OCI-LY3 (cell line): ENCODE data around the gene DEGS2.

Experiments used
- H2AFZ ChIP-seq: fragments of 200-600, 300-600 bp; shearing (Covaris generic); 2 replicates; pipeline ENCODE4 v1.6.0; 2014; ENCODE audit warnings: antibody characterized with exemption, low read depth, low read length
- H3K27ac ChIP-seq: fragments of 200-600, 300-600 bp; sonication (generic); 2 replicates; pipeline ENCODE4 v1.5.1; 2014; ENCODE audit warnings: mild to moderate bottlenecking, low read length, moderate library complexity, mixed read lengths
- H3K27me3 ChIP-seq: fragments of 200-600, 300-600 bp; sonication (generic); 2 replicates; pipeline ENCODE4 v1.6.1; 2014; ENCODE audit warnings: low read depth, low read length, mixed read lengths
- H3K36me3 ChIP-seq: fragments of 200-600, 300-600 bp; sonication (generic); replicated peaks from 2 replicates; pipeline ENCODE3; 2014; ENCODE audit warnings: low read depth, low read length, mixed read lengths
- H3K4me1 ChIP-seq: fragments of 300-600, 200-600 bp; sonication (generic); 2 replicates; pipeline ENCODE4 v1.6.1; 2014; ENCODE audit warnings: low read length, mixed read lengths
- H3K4me2 ChIP-seq: fragments of 200-600, 300-600 bp; sonication (generic); 2 replicates; pipeline ENCODE4 v1.6.1; 2014; ENCODE audit warnings: low read length, mixed read lengths
- H3K4me3 ChIP-seq: fragments of 300-600, 200-600 bp; sonication (generic); 2 replicates; pipeline ENCODE4 v1.5.1; 2014; ENCODE audit warnings: antibody characterized with exemption, mild to moderate bottlenecking, low read length, moderate library complexity
- H3K79me2 ChIP-seq: fragments of 300-600, 200-600 bp; shearing (Covaris generic); 2 replicates; pipeline ENCODE4 v1.6.1; 2014; ENCODE audit warnings: mild to moderate bottlenecking, low read length, mixed read lengths
- H3K9ac ChIP-seq: fragments of 300-600, 200-600 bp; shearing (Covaris generic); 2 replicates; pipeline ENCODE4 v1.6.0; 2014; ENCODE audit warnings: mild to moderate bottlenecking, low read length, moderate library complexity
- H3K9me3 ChIP-seq: fragments of 200-600, 300-600 bp; shearing (Covaris generic); 2 replicates; pipeline ENCODE4 v1.6.1; 2014; ENCODE audit warnings: low read length, mixed read lengths; ENCODE audit not compliant: insufficient read depth
- H4K20me1 ChIP-seq: fragments of 200-600, 300-600 bp; sonication (generic); 2 replicates; pipeline ENCODE4 v1.6.1; 2016; ENCODE audit warnings: low read length, mixed read lengths; ENCODE audit not compliant: insufficient read depth
- EZH2phosphoT487 ChIP-seq: fragments of 200-600 bp; shearing (Covaris generic); IDR thresholded peaks from 2 replicates; pipeline ENCODE4 v1.6.1; 2018; ENCODE audit warnings: antibody characterized with exemption, mixed run types, low read depth
- TF ChIP-seq, protein P1 (sequence below): fragments of 200-600, 300-600 bp; sonication (generic); IDR thresholded peaks from 2 replicates; pipeline ENCODE4 v1.5.1; 2014; ENCODE audit warnings: antibody characterized with exemption, low read length, low read depth

DEGS2 gene

DNA sequence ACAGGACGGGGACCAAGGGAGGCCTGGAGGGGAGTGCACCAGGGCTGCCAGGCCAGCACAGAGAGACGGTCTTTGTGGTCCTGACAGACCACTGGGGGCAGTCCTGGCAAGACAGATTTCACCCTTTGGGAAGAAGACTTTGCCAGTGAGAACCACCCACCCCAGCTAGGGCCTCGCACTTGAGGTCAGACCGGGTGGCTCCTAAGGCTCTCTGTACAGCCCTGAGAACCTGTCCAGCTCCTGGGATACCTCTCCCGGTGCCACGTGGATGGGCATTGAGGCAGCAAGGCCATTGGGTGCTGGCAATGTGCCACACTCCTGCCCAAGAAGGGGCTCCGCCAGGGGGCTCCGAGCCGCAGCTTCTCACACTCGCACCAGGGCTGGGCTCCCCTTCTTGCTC, 42.4 kb downstream of the DEGS2 start:
- TF ChIP-seq, protein P1, sequence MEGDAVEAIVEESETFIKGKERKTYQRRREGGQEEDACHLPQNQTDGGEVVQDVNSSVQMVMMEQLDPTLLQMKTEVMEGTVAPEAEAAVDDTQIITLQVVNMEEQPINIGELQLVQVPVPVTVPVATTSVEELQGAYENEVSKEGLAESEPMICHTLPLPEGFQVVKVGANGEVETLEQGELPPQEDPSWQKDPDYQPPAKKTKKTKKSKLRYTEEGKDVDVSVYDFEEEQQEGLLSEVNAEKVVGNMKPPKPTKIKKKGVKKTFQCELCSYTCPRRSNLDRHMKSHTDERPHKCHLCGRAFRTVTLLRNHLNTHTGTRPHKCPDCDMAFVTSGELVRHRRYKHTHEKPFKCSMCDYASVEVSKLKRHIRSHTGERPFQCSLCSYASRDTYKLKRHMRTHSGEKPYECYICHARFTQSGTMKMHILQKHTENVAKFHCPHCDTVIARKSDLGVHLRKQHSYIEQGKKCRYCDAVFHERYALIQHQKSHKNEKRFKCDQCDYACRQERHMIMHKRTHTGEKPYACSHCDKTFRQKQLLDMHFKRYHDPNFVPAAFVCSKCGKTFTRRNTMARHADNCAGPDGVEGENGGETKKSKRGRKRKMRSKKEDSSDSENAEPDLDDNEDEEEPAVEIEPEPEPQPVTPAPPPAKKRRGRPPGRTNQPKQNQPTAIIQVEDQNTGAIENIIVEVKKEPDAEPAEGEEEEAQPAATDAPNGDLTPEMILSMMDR: no peak
- no peak for TF ChIP-seq EZH2phosphoT487
- no peaks in the 10 kb centered on the region for H3K79me2 ChIP-seq
- no peaks in the 10 kb centered on the region for H3K27me3 ChIP-seq
- H3K4me3 ChIP-seq: no peak overlapping the region
- no peak overlapping the region for H3K27ac ChIP-seq
- H2AFZ ChIP-seq: no peak overlapping the region
- H3K4me1 ChIP-seq: peaks cover 13% of the 10 kb centered on the region
- H3K9ac ChIP-seq: no peak overlapping the region
- no peaks in the 10 kb centered on the region for H3K36me3 ChIP-seq
- no peak overlapping the region for H3K4me2 ChIP-seq
- no peaks in the 10 kb centered on the region for H4K20me1 ChIP-seq
- no peaks in the 10 kb centered on the region for H3K9me3 ChIP-seq

DNA sequence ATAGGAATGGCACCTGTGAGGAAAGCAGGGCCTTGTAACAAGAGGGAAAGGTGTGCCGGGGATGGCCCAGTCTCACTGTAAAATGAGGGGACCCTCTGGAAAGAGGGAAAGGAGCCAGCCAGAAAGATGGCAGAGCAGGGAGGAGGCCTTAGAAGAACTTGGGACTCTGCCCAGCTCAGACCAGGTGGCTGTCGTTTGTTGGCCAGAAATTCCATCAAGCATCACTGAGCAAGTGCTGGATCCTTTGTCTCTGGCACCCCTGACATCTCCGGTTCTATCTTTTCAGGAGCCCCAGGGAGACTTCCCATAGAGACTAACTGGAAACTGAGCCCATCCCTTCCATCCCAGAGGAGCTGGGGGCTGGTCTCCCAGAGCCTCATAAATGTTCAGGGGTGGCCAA, 43.3 kb downstream of the DEGS2 start:
- Histone ChIP-seq H4K20me1 (no peaks in the 10 kb centered on the region), H3K36me3 (no peaks in the 10 kb centered on the region), H3K4me3 (no peak overlapping the region)

DNA sequence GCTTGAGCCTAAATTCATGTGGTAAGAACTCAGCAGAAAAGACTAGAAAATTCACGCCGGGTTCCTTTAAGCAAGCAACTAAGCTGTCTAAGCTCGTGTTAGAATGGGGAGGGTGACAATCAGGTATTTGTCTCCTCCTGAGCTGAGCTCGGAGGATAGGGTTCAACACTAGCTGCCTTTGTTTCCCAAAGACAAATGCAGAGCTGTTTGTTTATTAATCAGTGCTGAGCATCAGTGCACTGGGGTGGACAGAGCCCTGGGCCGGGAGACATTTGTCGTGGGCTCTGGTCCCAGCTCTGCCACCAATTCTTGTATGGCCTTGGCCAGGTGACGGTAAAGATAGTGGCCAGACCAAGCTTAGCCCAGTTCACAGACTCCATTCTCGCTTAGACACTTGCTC, 43.7 kb downstream of the DEGS2 start:
- Histone ChIP-seq H3K4me2 (no peak overlapping the region), H3K9me3 (no peaks in the 10 kb centered on the region), H3K27me3 (no peaks in the 10 kb centered on the region), H3K27ac (no peak overlapping the region), H3K4me3 (no peak overlapping the region), H4K20me1 (no peaks in the 10 kb centered on the region), H3K4me1 (peaks cover 13% of the 10 kb centered on the region), H3K9ac (no peak overlapping the region), H3K79me2 (no peaks in the 10 kb centered on the region), H2AFZ (no peak overlapping the region), H3K36me3 (no peaks in the 10 kb centered on the region)
- TF ChIP-seq, protein P1: no peak
- no peak for TF ChIP-seq EZH2phosphoT487

More for the DNA sequence above, 43.3 kb downstream of the DEGS2 start:
- H3K79me2 ChIP-seq: no peaks in the 10 kb centered on the region
- no peaks in the 10 kb centered on the region for H3K27me3 ChIP-seq
- H3K4me2 ChIP-seq: no peak overlapping the region
- H3K9me3 ChIP-seq: no peaks in the 10 kb centered on the region
- no peak overlapping the region for H3K27ac ChIP-seq
- no peak overlapping the region for H3K9ac ChIP-seq
- peaks cover 13% of the 10 kb centered on the region for H3K4me1 ChIP-seq
- no peak overlapping the region for H2AFZ ChIP-seq
- no peak for TF ChIP-seq EZH2phosphoT487
- TF ChIP-seq, protein P1: no peak

DNA sequence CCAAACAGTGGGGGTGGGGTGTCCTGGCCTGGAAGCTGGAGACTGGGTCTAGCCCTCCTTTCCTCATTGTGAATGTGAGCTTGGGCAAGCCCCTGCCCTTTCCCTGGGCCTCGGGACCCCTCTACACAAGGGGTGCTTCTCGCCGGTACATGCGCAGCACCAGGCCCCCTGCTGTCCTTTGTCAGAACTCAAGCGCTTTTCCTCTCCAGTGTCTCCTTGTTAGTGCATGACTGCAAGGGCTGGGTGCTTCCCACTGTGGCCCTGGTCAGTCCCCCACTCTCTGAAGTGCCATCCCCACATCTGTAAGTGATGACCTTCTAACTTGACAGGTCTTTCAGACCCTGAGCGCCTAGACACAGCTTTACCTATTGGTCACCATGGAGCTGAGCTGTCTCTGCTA, 44.2 kb downstream of the DEGS2 start:
- peaks cover 13% of the 10 kb centered on the region for H3K4me1 ChIP-seq
- no peak overlapping the region for H2AFZ ChIP-seq
- TF ChIP-seq, protein P1: no peak
- no peak for TF ChIP-seq EZH2phosphoT487
- no peaks in the 10 kb centered on the region for H4K20me1 ChIP-seq
- H3K27me3 ChIP-seq: no peaks in the 10 kb centered on the region
- no peak overlapping the region for H3K27ac ChIP-seq
- no peaks in the 10 kb centered on the region for H3K36me3 ChIP-seq
- H3K9ac ChIP-seq: no peak overlapping the region
- no peaks in the 10 kb centered on the region for H3K9me3 ChIP-seq
- H3K4me3 ChIP-seq: no peak overlapping the region
- no peak overlapping the region for H3K4me2 ChIP-seq
- H3K79me2 ChIP-seq: no peaks in the 10 kb centered on the region
